SK-N-SH treated with all-trans-retinoic acid at 6 μM for 48 hours (cell line): ENCODE data around the gene SH2D2A.

ENCODE experiments used
- ATAC-seq: fragments of 200-7000 bp; cut with Tn5 transposase; 3 replicates; pipeline ENCODE4 v1.9.1; 2020; ENCODE audit warnings: mild to moderate bottlenecking, moderate library complexity
- ARNTL ChIP-seq: fragments of 450-650 bp; formaldehyde crosslinking; IDR thresholded peaks from 2 replicates; pipeline ENCODE4 v1.5.0; 2020; ENCODE audit warnings: low read depth, mild to moderate bottlenecking, moderate library complexity, borderline replicate concordance
- BACH2 ChIP-seq: fragments of 250-450 bp; sonication (Bioruptor Pico); IDR thresholded peaks from 2 replicates; pipeline ENCODE4 v1.9.0; 2021; ENCODE audit warnings: mild to moderate bottlenecking, borderline replicate concordance
- CSDC2 ChIP-seq: fragments of 250-450 bp; sonication (Bioruptor Pico); IDR thresholded peaks from 2 replicates; pipeline ENCODE4 v1.5.0; 2020; ENCODE audit warnings: mild to moderate bottlenecking, moderate library complexity
- CSRNP3 ChIP-seq: fragments of 250-450 bp; sonication (Bioruptor Pico); IDR thresholded peaks from 2 replicates; pipeline ENCODE4 v1.5.1; 2021; ENCODE audit warnings: mild to moderate bottlenecking, moderate library complexity
- GLIS3 ChIP-seq: fragments of 250-450 bp; sonication (Bioruptor Pico); IDR thresholded peaks from 2 replicates; pipeline ENCODE4 v1.5.0; 2020; ENCODE audit warnings: mild to moderate bottlenecking, moderate library complexity
- ISL1 ChIP-seq: fragments of 250-450 bp; sonication (Bioruptor Pico); IDR thresholded peaks from 2 replicates; pipeline ENCODE4 v2.1.2; 2022; ENCODE audit warnings: mild to moderate bottlenecking, moderate library complexity
- OSR1 ChIP-seq: fragments of 250-450 bp; sonication (Bioruptor Pico); IDR thresholded peaks from 2 replicates; pipeline ENCODE4 v1.8.0; 2022; ENCODE audit warnings: moderate library complexity, mild to moderate bottlenecking, inconsistent platforms
- PATZ1 ChIP-seq: fragments of 250-450 bp; sonication (Bioruptor Pico); IDR thresholded peaks from 2 replicates; pipeline ENCODE4 v1.8.0; 2020; ENCODE audit warnings: mild to moderate bottlenecking, moderate library complexity, borderline replicate concordance
- POU6F1 ChIP-seq: fragments of 250-450 bp; sonication (Bioruptor Pico); IDR thresholded peaks from 2 replicates; pipeline ENCODE4 v1.8.0; 2021; ENCODE audit warnings: low read depth, mild to moderate bottlenecking, moderate library complexity, borderline replicate concordance
- PPARA ChIP-seq: fragments of 250-450 bp; sonication (Bioruptor Pico); IDR thresholded peaks from 2 replicates; pipeline ENCODE4 v1.5.0; 2020; ENCODE audit warnings: mild to moderate bottlenecking, borderline replicate concordance
- RARB ChIP-seq: fragments of 250-450 bp; sonication (Bioruptor Pico); IDR thresholded peaks from 2 replicates; pipeline ENCODE4 v1.8.0; 2021; ENCODE audit warnings: mild to moderate bottlenecking, moderate library complexity
- SNAI2 ChIP-seq: fragments of 250-450 bp; sonication (Bioruptor Pico); IDR thresholded peaks from 2 replicates; pipeline ENCODE4 v1.5.0; 2020; ENCODE audit warnings: mild to moderate bottlenecking, moderate library complexity
- TCF4 ChIP-seq: fragments of 250-450 bp; sonication (Bioruptor Pico); IDR thresholded peaks from 2 replicates; pipeline ENCODE4 v1.8.0; 2021; ENCODE audit warnings: mild to moderate bottlenecking, moderate library complexity, borderline replicate concordance
- TOX ChIP-seq: fragments of 250-450 bp; sonication (Bioruptor Pico); IDR thresholded peaks from 2 replicates; pipeline ENCODE4 v1.8.0; 2021; ENCODE audit warnings: mild to moderate bottlenecking, moderate library complexity, borderline replicate concordance
- TSHZ2 ChIP-seq: fragments of 250-450 bp; sonication (Bioruptor Pico); IDR thresholded peaks from 2 replicates; pipeline ENCODE4 v1.5.0; 2020; ENCODE audit warnings: mild to moderate bottlenecking, moderate library complexity
- ZC3H10 ChIP-seq: fragments of 250-450 bp; sonication (Bioruptor Pico); IDR thresholded peaks from 2 replicates; pipeline ENCODE4 v1.5.1; 2021; ENCODE audit warnings: mild to moderate bottlenecking, moderate library complexity
- ZFP3 ChIP-seq: fragments of 250-450 bp; sonication (Bioruptor Pico); IDR thresholded peaks from 2 replicates; pipeline ENCODE4 v1.5.0; 2020; ENCODE audit warnings: mild to moderate bottlenecking, moderate library complexity
- ZFP30 ChIP-seq: fragments of 450-650 bp; formaldehyde crosslinking; IDR thresholded peaks from 2 replicates; pipeline ENCODE4 v1.5.0; 2022; ENCODE audit warnings: mild to moderate bottlenecking, moderate library complexity
- ZNF8 ChIP-seq: fragments of 450-650 bp; formaldehyde crosslinking; IDR thresholded peaks from 2 replicates; pipeline ENCODE4 v1.5.0; 2020; ENCODE audit warnings: mild to moderate bottlenecking, moderate library complexity

The SH2D2A gene

GRCh38 chr1:156839426-156840109 lies 22.9 kb upstream of the SH2D2A start:
- TF ChIP-seq BACH2 (CRISPR knock-in tag) = 0 out of 2 replicates have a peak, but pooled peaks have one; percentile 18
- no peak for TF ChIP-seq SNAI2 (CRISPR knock-in tag)
- TF ChIP-seq, all 23 proteins: peak for 1
- ATAC-seq = peak; percentile 7

- peak; percentile 80 for ATAC-seq
- TF ChIP-seq ZC3H10 (no peak), ZFP30 (CRISPR knock-in tag) (no peak), PATZ1 (no peak), TCF4 (CRISPR knock-in tag) (no peak), ZNF8 (CRISPR knock-in tag) (no peak), ARNTL (CRISPR knock-in tag) (no peak), ZFP3 (CRISPR knock-in tag) (no peak), PPARA (CRISPR knock-in tag) (no peak), GLIS3 (CRISPR knock-in tag) (no peak), CSDC2 (no peak), TSHZ2 (CRISPR knock-in tag) (no peak), ISL1 (CRISPR knock-in tag) (no peak), RARB (no peak), POU6F1 (CRISPR knock-in tag) (no peak), TOX (CRISPR knock-in tag) (no peak), OSR1 (CRISPR knock-in tag) (no peak), CSRNP3 (no peak)
Observed at GRCh38 chr1:156838972-156839371, 22.3 kb upstream of the SH2D2A start.

- TF ChIP-seq PATZ1 (no peak), PPARA (CRISPR knock-in tag) (no peak), RARB (no peak), TOX (CRISPR knock-in tag) (no peak), POU6F1 (CRISPR knock-in tag) (no peak), ZC3H10 (no peak), ZNF8 (CRISPR knock-in tag) (no peak), TCF4 (CRISPR knock-in tag) (no peak), ZFP30 (CRISPR knock-in tag) (no peak), GLIS3 (CRISPR knock-in tag) (no peak)
- ATAC-seq = no peak
Observed at GRCh38 chr1:156836892-156837291, 20.2 kb upstream of the SH2D2A start.
